ENCODE results near the gene BRPF1. TPM values are rescaled to one million over a fixed set of nuclear protein-coding genes. Genes with fewer than 3 reads are reported as not detected.

Gene BRPF1
- total RNA-seq, 4 donors from 2014 or later = 10.8 to 36.0 (median 16.7) TPM

DNA sequence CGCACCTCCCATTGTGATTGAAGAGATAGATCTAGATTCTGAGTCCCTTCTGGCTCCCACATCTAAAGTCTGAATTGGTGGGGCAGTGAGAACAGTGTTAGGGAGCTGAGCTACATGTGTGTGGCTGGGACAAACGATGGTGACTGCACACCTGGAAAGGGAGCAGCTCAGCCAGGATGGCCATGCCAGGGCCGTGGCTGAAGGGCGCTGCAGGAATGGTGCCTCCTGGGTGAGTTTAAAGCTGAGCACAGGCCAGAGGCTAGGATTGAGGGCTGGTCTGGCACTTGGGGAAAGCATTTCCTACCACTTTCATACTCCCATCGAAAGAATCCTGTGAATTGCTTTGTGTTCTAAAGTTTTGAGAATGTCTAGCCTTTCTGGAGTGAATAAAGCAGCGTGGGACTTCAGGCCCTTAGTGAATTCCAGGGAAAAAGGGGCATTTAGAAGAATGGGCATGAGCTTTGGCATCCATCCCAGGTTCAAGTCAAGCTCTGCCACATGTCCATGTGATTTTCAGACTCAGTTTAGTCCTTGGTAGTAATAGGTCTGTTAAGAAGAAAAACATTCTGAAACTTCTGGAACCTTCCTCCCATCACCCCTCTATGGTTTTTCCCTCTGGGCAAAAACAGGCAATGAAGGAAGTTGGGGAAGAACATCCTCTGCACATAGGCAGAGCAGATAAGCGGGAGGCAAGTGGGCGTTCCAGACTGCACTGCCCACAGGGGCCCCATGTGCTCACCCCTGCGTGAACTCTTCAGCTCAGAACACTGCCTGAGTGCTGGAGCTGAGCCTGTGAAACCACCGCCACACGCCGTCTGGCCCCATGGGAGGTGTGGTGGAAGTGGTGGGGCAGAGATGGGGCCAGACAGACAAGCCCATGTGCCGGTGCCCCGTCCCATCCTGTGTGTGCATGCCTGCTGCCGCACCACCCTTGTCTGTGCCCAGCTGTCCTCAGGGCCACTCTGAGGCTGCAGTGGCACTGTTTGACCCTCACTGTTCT lies 40.8 kb upstream of the BRPF1 start:
- Histone ChIP-seq H3K36me3 (no peaks in the 10 kb centered on the region), H3K9me3 (no peaks in the 10 kb centered on the region), H3K27me3 (no peaks in the 10 kb centered on the region), H3K27ac (no peak overlapping the region), H3K4me3 (no peak overlapping the region), H3K4me1 (no peaks in the 10 kb centered on the region)
- TF ChIP-seq, protein P1, sequence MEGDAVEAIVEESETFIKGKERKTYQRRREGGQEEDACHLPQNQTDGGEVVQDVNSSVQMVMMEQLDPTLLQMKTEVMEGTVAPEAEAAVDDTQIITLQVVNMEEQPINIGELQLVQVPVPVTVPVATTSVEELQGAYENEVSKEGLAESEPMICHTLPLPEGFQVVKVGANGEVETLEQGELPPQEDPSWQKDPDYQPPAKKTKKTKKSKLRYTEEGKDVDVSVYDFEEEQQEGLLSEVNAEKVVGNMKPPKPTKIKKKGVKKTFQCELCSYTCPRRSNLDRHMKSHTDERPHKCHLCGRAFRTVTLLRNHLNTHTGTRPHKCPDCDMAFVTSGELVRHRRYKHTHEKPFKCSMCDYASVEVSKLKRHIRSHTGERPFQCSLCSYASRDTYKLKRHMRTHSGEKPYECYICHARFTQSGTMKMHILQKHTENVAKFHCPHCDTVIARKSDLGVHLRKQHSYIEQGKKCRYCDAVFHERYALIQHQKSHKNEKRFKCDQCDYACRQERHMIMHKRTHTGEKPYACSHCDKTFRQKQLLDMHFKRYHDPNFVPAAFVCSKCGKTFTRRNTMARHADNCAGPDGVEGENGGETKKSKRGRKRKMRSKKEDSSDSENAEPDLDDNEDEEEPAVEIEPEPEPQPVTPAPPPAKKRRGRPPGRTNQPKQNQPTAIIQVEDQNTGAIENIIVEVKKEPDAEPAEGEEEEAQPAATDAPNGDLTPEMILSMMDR (IDR thresholded peaks at IDR 0.05) = no peak
- no peak for TF ChIP-seq POLR2A (IDR thresholded peaks at IDR 0.05)
- no peak for DNase-seq
- intact Hi-C loops (cut with DNase I; ENCODE audit: low total_unique reads) = no loop called here

DNA sequence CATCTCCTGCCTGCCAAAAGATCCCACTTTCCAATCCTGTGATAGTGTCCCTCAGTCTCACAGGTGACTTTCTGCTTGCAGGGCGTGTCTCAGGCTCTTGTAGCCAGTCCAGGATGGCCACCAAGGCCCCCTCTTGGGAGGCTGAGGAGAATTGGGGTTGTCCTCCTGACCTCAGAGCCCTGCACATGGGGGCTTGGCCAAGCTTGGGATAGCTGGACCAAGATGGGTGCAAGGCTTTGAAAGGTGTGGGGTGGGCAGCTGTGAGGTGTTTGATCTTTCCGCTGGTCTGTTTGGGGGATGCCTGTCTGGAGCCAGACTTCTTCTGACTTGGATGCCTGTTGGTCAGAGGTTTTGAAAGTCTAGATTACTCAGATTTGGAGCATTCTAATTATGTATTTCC lies 39.9 kb upstream of the BRPF1 start:
- Histone ChIP-seq H3K4me1 (no peaks in the 10 kb centered on the region), H3K27me3 (no peaks in the 10 kb centered on the region), H3K4me3 (no peak overlapping the region), H3K27ac (no peak overlapping the region), H3K36me3 (no peaks in the 10 kb centered on the region), H3K9me3 (no peaks in the 10 kb centered on the region)
- no peak for DNase-seq
- TF ChIP-seq, protein P1 (IDR thresholded peaks at IDR 0.05) = no peak
- no peak for TF ChIP-seq POLR2A (IDR thresholded peaks at IDR 0.05)
- intact Hi-C loops (cut with DNase I; ENCODE audit: low total_unique reads) = no loop called here

DNA sequence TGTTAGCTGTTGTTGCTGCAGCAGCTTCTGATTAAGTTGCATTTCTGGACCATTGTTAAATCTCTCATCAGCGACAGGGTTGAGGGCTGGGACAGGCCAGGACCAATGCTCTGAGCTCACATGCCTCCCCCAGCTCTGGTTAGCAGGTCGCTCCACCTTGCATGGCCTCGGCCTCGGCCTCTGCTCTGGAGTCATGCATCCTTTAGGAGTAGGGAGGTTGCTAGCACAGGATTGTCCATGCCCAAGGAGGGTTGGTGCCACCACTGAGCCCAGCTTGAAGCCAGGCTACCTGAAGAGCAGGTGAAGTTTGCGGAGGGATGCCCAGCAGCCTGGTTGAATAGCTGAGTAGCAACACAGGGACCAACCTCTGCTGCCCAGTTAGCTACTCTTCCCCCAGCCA lies 39.1 kb upstream of the BRPF1 start:
- intact Hi-C loops (cut with DNase I; ENCODE audit: low total_unique reads) = no loop called here
- TF ChIP-seq, protein P1 (IDR thresholded peaks at IDR 0.05) = no peak
- TF ChIP-seq POLR2A (IDR thresholded peaks at IDR 0.05) = no peak
- H3K36me3 ChIP-seq = no peaks in the 10 kb centered on the region
- no peak overlapping the region for H3K4me3 ChIP-seq
- H3K27me3 ChIP-seq = no peaks in the 10 kb centered on the region
- no peak overlapping the region for H3K27ac ChIP-seq
- no peaks in the 10 kb centered on the region for H3K9me3 ChIP-seq
- DNase-seq = no peak
- no peaks in the 10 kb centered on the region for H3K4me1 ChIP-seq

DNA sequence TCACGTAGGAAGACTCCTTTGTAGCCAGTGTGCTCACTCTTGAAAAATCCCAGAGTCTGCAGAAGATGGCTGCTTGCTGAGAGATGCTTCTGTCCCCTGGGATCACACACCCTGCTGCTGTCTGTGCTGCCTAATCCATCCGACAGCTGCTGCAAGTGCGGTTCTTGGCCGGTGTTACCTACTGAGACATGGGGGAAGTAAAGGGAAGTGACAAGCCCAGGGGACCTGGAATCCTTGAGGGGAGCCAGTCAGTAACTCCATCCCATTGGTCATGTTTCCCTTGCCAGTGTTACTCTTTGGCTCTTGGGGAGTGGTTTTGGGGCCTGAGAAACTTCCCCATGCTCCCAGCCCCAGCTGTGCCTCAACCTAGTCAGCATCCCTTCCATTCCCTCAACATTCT lies 36.2 kb upstream of the BRPF1 start:
- no peak overlapping the region for H3K4me3 ChIP-seq
- H3K4me1 ChIP-seq = no peaks in the 10 kb centered on the region
- intact Hi-C loops (cut with DNase I; ENCODE audit: low total_unique reads) = no loop called here
- no peaks in the 10 kb centered on the region for H3K27me3 ChIP-seq
- no peaks in the 10 kb centered on the region for H3K36me3 ChIP-seq
- DNase-seq = no peak
- TF ChIP-seq POLR2A (IDR thresholded peaks at IDR 0.05) = no peak
- TF ChIP-seq, protein P1 (IDR thresholded peaks at IDR 0.05) = no peak
- no peak overlapping the region for H3K27ac ChIP-seq
- no peaks in the 10 kb centered on the region for H3K9me3 ChIP-seq

DNA sequence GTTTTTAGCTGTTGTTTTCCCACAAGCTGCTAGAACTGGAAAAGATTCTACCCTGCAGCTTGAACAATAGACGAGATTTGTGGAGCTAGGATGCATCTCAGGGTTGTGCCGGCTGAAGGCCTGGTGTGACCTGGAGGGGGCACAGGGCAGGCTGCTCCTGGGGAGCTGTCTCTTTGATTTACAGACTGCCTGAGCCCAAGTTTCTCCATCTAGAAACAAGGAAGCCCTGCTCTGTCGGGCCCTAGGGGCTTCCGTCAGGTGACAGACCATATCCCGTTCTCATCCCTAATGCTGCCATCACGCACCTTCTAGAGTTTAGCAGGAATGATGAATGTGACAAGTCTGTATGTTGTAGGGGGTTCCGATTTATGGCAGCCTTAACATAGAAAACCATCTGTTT lies 35.8 kb upstream of the BRPF1 start:
- no peaks in the 10 kb centered on the region for H3K9me3 ChIP-seq
- no peak for DNase-seq
- no peak overlapping the region for H3K27ac ChIP-seq
- H3K4me3 ChIP-seq = no peak overlapping the region
- H3K27me3 ChIP-seq = no peaks in the 10 kb centered on the region
- no peaks in the 10 kb centered on the region for H3K4me1 ChIP-seq
- H3K36me3 ChIP-seq = no peaks in the 10 kb centered on the region
- intact Hi-C loops (cut with DNase I; ENCODE audit: low total_unique reads) = no loop called here
- TF ChIP-seq, protein P1 (IDR thresholded peaks at IDR 0.05) = no peak
- no peak for TF ChIP-seq POLR2A (IDR thresholded peaks at IDR 0.05)

Data from uterus (tissue), 4 donors.